DLD1 (cell line): ENCODE data around the gene FGL2.
"Not testable (repeated sequence)": the region's sequence is repeated elsewhere in the genome, so short reads cannot be mapped to it uniquely, and the experiment has no call there.

Experiments
- in situ Hi-C: cut with HindIII; loops from 2 replicates; pipeline ENCODE4 v1.10.0; 2017; ENCODE audit warnings: low sequenced_read_pairs

The FGL2 gene

DNA sequence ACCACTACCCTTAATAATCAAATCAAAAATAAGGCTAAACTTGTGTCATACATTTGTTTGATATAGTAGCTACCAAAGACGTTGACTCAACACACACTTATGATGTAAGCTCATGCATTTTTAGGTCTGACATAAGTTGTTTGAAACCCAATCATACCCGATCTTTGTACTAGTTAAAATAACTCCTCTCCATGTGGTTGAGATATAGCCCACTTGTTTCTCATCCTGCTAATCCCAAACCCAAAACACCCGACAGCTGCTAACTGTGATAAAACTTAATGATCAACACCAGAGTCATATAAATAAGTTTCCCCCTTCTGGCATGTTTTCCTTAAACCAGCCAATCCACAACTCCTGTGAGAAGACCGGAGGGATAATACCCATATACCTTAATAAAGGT, 28.5 kb downstream of the FGL2 start:
- in situ Hi-C loops: not testable (repeated sequence)

DNA sequence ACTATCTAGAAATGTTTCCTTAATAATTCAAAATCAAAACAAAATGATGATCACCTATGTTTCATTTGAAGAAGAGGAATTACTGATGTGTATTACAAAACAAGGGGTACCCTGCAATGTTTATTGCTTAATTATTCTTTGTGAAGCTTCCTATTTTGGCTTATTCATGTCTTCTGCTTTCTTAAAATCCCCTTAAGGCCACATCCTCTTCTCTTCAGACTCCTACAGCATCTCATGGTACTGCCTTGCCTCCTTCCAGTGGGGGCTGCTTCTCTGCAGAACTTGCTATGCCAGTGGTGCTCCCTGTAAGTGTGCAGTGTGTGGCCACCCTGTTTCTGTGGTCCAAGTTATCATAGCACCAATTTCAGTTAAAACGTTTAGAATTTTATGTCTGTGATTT, 42.2 kb downstream of the FGL2 start:
- in situ Hi-C loops: no loop called here

DNA sequence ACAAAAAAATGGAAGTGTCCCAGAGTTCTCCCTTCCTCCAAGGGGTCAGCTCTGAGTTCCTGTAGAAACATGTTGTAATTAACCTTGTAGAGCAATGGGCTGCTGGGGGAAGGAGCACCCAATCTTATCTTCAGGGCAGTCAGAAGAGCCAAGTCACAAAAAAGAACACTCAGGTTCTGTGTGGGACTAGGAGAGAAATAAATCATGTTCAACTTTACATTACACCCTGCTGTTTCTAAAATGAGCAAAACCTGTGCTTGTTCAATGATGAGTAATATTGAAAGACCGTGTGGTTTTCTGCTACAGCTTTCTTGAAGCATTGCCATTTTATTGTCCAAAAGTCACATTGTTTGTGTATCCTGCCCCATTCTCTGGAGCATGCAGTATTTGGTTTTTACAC, 42.6 kb downstream of the FGL2 start:
- in situ Hi-C loops: not testable (repeated sequence)

DNA sequence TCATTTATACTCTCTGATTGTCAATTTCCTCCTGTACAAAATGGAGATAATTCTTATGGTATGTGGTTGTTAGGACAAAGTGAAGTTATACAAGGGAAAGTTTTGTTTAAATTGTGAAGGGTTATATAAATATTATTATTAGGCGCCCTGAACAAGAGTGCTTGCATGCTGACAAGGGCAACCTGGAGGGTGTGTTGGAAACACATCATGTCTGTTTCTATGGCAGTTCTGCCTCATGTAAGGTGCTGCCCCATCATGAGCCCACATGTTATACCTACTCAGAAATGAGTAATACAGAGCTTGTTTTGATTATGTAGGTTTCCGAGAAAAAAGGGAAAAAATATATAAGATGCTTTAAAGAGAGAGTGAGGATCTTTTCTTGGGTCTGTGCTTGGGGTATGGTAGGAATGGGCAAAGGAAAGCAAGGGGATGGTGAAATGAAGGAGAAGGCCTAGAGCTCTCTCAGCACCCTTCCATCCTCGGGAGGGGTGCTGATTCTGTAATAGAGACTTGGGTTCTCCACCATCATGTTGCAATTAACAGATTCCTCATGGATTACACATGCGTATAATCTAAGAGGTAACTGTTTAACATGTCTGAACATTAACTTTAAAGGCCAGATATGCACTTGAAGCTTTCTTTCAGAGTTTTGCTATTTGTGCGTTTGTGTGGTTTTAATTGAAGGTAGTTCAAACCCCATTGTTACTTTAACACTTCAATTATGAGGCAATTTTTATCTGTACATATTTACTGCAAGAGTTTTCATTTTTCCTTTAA, 43.8 kb downstream of the FGL2 start:
- in situ Hi-C loops: not testable (repeated sequence)

DNA sequence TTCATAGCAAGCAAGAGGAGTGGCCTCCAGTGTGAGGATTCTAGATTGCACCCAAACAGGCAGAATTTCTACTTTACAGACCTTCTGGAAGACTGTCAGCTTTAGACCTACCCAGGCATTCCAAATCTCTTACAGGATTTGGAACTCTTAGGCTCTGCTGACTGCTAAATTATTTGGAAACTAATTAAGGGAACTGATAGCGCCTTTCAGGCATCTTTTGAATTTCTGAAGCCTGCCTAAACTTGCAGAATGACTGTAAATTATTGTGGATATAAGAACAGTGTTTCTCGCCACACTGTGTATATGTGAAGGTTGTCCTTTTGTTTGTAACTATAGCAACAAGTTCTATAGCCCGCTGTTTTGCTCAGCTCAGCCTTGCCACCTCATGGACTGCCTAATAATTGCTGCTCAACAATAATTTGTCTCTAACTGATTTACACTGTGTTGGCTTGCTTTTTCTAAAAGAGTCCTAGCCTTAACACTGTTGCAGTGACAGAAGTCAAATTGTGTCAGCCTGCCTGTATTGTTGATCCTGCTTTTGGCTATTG, 44.6 kb downstream of the FGL2 start:
- in situ Hi-C loops: not testable (repeated sequence)

DNA sequence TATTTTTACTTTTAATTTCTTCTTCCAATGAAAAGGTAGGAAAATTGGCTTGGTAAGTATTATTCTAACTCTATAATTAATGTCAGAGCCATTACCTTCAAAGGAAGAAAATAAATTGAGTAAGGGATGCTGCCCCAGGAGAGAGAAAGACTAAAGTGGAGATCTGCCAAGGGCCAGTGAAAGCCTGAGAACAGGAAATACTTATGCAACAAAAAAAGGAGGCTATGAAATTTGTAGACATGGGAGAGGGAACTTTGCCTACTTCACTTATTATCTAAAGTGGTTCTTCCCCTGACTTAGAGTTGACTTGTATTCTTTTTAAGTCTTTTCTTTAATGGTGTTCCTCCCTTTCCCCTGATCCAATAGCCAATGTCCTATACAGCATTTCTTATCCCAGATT, 47.4 kb downstream of the FGL2 start:
- in situ Hi-C loops: not testable (repeated sequence)
